MM.1S (cell line): ENCODE results near the gene ZNF592.

Source experiments
- DNase-seq: peaks from one replicate; pipeline ENCODE4 v3.0.0-alpha.2; 2015
- H2AFZ ChIP-seq: fragments of 300-600 bp; sonication (generic); 2 replicates; pipeline ENCODE4 v1.6.0; 2016; ENCODE audit warnings: antibody characterized with exemption, low read length
- H3F3A ChIP-seq: fragments of 300-600 bp; sonication (generic); 2 replicates; pipeline ENCODE4 v1.6.1; 2016; ENCODE audit warnings: mild to moderate bottlenecking, antibody characterized with exemption, low read length, moderate library complexity, mixed read lengths; ENCODE audit not compliant: insufficient read depth
- H3K27ac ChIP-seq: fragments of 300-600 bp; sonication (generic); 2 replicates; pipeline ENCODE4 v1.5.1; 2016; ENCODE audit warnings: mild to moderate bottlenecking, low read length
- H3K27me3 ChIP-seq: fragments of 300-600 bp; sonication (generic); replicated peaks from 2 replicates; pipeline ENCODE4 v1.6.0; 2016; ENCODE audit warnings: low read length; ENCODE audit not compliant: insufficient read depth
- H3K36me3 ChIP-seq: fragments of 300-600 bp; sonication (generic); replicated peaks from 2 replicates; pipeline ENCODE4 v1.6.1; 2016; ENCODE audit warnings: mild to moderate bottlenecking, low read length, mixed read lengths; ENCODE audit not compliant: insufficient read depth
- H3K4me1 ChIP-seq: fragments of 300-600 bp; sonication (generic); 2 replicates; pipeline ENCODE4 v1.6.1; 2016; ENCODE audit warnings: low read length, mixed read lengths
- H3K4me2 ChIP-seq: fragments of 300-600 bp; sonication (generic); 2 replicates; pipeline ENCODE4 v1.6.0; 2016; ENCODE audit warnings: low read depth, low read length
- H3K4me3 ChIP-seq: fragments of 300-600 bp; sonication (generic); 2 replicates; pipeline ENCODE4 v1.5.1; 2016; ENCODE audit warnings: low read length, mixed read lengths
- H3K79me2 ChIP-seq: fragments of 300-600 bp; sonication (generic); 2 replicates; pipeline ENCODE4 v1.6.1; 2016; ENCODE audit warnings: mixed run types, low read length, mixed read lengths
- H3K9ac ChIP-seq: fragments of 300-600 bp; sonication (generic); 2 replicates; pipeline ENCODE4 v1.6.1; 2016; ENCODE audit warnings: low read length, mixed read lengths
- H3K9me2 ChIP-seq: fragments of 300-600 bp; sonication (generic); replicated peaks from 2 replicates; pipeline ENCODE4 v1.6.1; 2016; ENCODE audit warnings: mild to moderate bottlenecking, low read length, mixed read lengths; ENCODE audit not compliant: insufficient read depth
- H3K9me3 ChIP-seq: fragments of 300-600 bp; sonication (generic); replicated peaks from 2 replicates; pipeline ENCODE4 v1.6.1; 2016; ENCODE audit warnings: mild to moderate bottlenecking, low read length, mixed read lengths; ENCODE audit not compliant: insufficient read depth
- H4K20me1 ChIP-seq: fragments of 300-600 bp; sonication (generic); 2 replicates; pipeline ENCODE4 v1.6.1; 2016; ENCODE audit warnings: mild to moderate bottlenecking, low read length, moderate library complexity, mixed read lengths; ENCODE audit not compliant: insufficient read depth
- CTCF ChIP-seq: fragments of 300-600 bp; sonication (generic); IDR thresholded peaks from 2 replicates; pipeline ENCODE4 v1.5.1; 2016; ENCODE audit warnings: antibody characterized with exemption, low read length, mixed read lengths
- EZH2 ChIP-seq: fragments of 300-600 bp; sonication (generic); optimal IDR thresholded peaks from 2 replicates; pipeline ENCODE3; 2017; ENCODE audit warnings: low read depth, mild to moderate bottlenecking, antibody characterized with exemption, low read length, mixed read lengths
- EZH2phosphoT487 ChIP-seq: fragments of 300-600 bp; sonication (generic); IDR thresholded peaks from 2 replicates; pipeline ENCODE4 v1.6.1; 2018; ENCODE audit warnings: antibody characterized with exemption, low read length

Gene ZNF592

GRCh38 chr15:84722628-84723027 is 25.8 kb upstream of the ZNF592 start:
- Histone ChIP-seq H4K20me1 (no peaks in the 10 kb centered on the region), H3K27ac (no peak overlapping the region), H3F3A (peaks cover 11% of the 10 kb centered on the region), H3K36me3 (no peaks in the 10 kb centered on the region), H3K9ac (no peak overlapping the region), H3K4me3 (no peak overlapping the region), H3K4me1 (peaks cover 10% of the 10 kb centered on the region), H3K4me2 (no peak overlapping the region), H2AFZ (no peak overlapping the region), H3K79me2 (no peaks in the 10 kb centered on the region), H3K9me3 (no peaks in the 10 kb centered on the region), H3K9me2 (no peaks in the 10 kb centered on the region), H3K27me3 (no peaks in the 10 kb centered on the region)
- TF ChIP-seq EZH2phosphoT487 (no peak), CTCF (no peak), EZH2 (no peak)
- DNase-seq: no peak

GRCh38 chr15:84725001-84725491 is 23.3 kb upstream of the ZNF592 start:
- Histone ChIP-seq H3K9me2 (no peaks in the 10 kb centered on the region), H3K36me3 (no peaks in the 10 kb centered on the region), H3K4me1 (peaks cover 10% of the 10 kb centered on the region), H3K9ac (no peak overlapping the region), H3K4me2 (peak overlapping the region; percentile 44; the same call in 1 of the 2 replicates), H3K27me3 (no peaks in the 10 kb centered on the region), H3K4me3 (no peak overlapping the region), H3K79me2 (no peaks in the 10 kb centered on the region), H3K9me3 (no peaks in the 10 kb centered on the region), H4K20me1 (no peaks in the 10 kb centered on the region), H2AFZ (0 out of 2 replicates have a peak overlapping the region, but pooled peaks have one; percentile 42), H3F3A (peaks cover 6% of the 10 kb centered on the region), H3K27ac (peak overlapping the region; percentile 36; the same call in 1 of the 2 replicates)
- DNase-seq: peak; percentile 50
- TF ChIP-seq EZH2 (no peak), CTCF (no peak), EZH2phosphoT487 (no peak)

DNA sequence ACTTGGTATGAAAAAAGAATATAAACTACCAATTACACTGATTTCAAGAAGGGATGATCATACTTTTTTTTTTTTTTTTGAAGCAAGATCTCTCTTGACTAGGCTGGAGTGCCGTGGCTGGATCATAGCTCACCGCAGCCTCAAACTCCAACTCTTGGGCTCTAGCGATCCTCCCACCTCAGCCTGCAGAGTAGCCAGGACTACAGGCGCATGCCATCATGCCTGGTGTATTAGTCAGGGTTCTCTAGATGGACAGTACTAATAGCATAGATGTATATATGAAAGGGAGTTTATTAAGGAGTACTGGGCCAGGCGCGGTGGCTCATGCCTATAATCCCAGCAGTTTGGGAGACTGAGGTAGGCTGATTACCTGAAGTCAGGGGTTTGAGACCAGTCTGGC is 21.0 kb upstream of the ZNF592 start:
- peaks cover 10% of the 10 kb centered on the region for H3K4me1 ChIP-seq

More for the DNA sequence above, 21.0 kb upstream of the ZNF592 start:
- Histone ChIP-seq H3K9ac (no peak overlapping the region), H3K4me2 (no peak overlapping the region), H3K27ac (no peak overlapping the region), H3K9me2 (no peaks in the 10 kb centered on the region), H4K20me1 (no peaks in the 10 kb centered on the region), H2AFZ (no peak overlapping the region), H3F3A (peaks cover 6% of the 10 kb centered on the region), H3K4me3 (no peak overlapping the region), H3K36me3 (no peaks in the 10 kb centered on the region), H3K79me2 (no peaks in the 10 kb centered on the region), H3K9me3 (no peaks in the 10 kb centered on the region), H3K27me3 (no peaks in the 10 kb centered on the region)
- TF ChIP-seq EZH2 (no peak), CTCF (no peak), EZH2phosphoT487 (no peak)
- no peak for DNase-seq
